ENCODE data around the gene TNFRSF11A. TPM values are rescaled to one million over a fixed set of nuclear protein-coding genes. Genes with fewer than 3 reads are reported as not detected.

Gene TNFRSF11A
- total RNA-seq, 1 donor from 2014 or later: 8.9 TPM

- Histone ChIP-seq H3K4me1 (ENCODE audit: control insufficient read depth in 3 of 3, insufficient read depth in 3 of 3, low read length in 3 of 3) (no peaks in the 10 kb centered on the region), H3K9me3 (ENCODE audit: control insufficient read depth in 3 of 3, low read length in 3 of 3) (no peaks in the 10 kb centered on the region), H3K36me3 (ENCODE audit: control insufficient read depth in 3 of 3, insufficient read depth in 3 of 3, low read length in 3 of 3) (no peaks in the 10 kb centered on the region), H3K27me3 (ENCODE audit: control insufficient read depth in 3 of 3, insufficient read depth in 3 of 3, low read length in 3 of 3) (no peaks in the 10 kb centered on the region), H3K4me3 (ENCODE audit: low read length in 3 of 3) (no peak overlapping the region), H3K9ac (ENCODE audit: low read depth in 1 of 3, low read length in 3 of 3) (no peak overlapping the region), H3K27ac (ENCODE audit: low read depth, low read length) (no peak overlapping the region)
Measured at GRCh38 chr18:62400916-62401315, 75.8 kb downstream of the TNFRSF11A start.

DNA sequence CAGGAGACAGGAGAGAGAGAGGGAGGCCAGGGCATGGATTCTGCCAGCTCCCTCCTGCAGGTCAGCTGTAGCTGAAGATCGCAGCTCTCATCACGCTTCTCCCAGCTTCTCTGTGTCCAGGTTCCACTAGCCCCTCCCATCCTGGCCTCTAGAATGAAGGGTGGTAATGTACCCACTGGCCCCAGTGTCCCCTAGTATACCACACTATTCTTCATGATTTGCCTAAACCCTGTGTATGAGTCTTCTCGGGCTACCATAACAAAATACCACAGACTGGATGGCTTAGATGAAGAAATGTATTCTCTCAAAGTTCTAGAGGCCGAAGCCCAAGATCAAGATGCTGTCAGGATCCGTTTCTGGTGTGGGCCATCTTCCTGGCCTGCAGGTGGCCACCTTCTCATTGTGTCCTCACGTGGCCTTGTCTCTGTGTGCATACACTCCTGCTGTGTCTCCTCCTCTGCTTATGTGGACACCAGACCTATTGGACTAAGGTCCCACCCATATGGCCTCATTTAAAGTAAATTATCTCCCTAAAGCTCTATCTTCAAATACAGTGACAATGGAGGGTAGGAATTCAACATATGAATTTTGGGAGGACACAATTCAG, 77.3 kb downstream of the TNFRSF11A start:
- Histone ChIP-seq H3K4me3 (ENCODE audit: low read length in 3 of 3) (no peak overlapping the region), H3K9me3 (ENCODE audit: control insufficient read depth in 3 of 3, low read length in 3 of 3) (no peaks in the 10 kb centered on the region), H3K36me3 (ENCODE audit: control insufficient read depth in 3 of 3, insufficient read depth in 3 of 3, low read length in 3 of 3) (no peaks in the 10 kb centered on the region), H3K27ac (ENCODE audit: low read depth, low read length) (no peak overlapping the region), H3K9ac (ENCODE audit: low read depth in 1 of 3, low read length in 3 of 3) (no peak overlapping the region), H3K4me1 (ENCODE audit: control insufficient read depth in 3 of 3, insufficient read depth in 3 of 3, low read length in 3 of 3) (no peaks in the 10 kb centered on the region), H3K27me3 (ENCODE audit: control insufficient read depth in 3 of 3, insufficient read depth in 3 of 3, low read length in 3 of 3) (no peaks in the 10 kb centered on the region)

DNA sequence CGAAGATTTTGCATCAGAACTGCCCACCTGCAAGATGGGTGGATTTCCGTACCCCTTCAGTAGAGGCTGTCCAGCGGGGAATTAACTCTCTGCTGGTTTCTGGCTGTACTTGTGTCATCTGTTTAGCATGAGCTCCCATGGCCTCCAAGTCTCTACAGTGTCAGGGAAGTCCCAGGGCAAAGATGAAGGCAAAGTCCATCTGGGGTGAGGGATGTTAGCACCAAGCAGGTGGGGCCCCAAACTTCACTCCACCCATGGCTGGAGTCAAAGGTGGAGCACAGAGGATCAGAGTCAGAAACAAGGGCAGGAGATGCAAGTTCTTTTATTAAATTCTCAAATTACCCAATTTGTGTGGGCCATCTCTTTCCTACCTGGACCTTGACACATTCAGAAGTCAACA, 78.0 kb downstream of the TNFRSF11A start:
- Histone ChIP-seq H3K27me3 (ENCODE audit: control insufficient read depth in 3 of 3, insufficient read depth in 3 of 3, low read length in 3 of 3) (no peaks in the 10 kb centered on the region), H3K27ac (ENCODE audit: low read depth, low read length) (no peak overlapping the region), H3K9ac (ENCODE audit: low read depth in 1 of 3, low read length in 3 of 3) (no peak overlapping the region), H3K36me3 (ENCODE audit: control insufficient read depth in 3 of 3, insufficient read depth in 3 of 3, low read length in 3 of 3) (no peaks in the 10 kb centered on the region), H3K4me1 (ENCODE audit: control insufficient read depth in 3 of 3, insufficient read depth in 3 of 3, low read length in 3 of 3) (no peaks in the 10 kb centered on the region), H3K4me3 (ENCODE audit: low read length in 3 of 3) (no peak overlapping the region), H3K9me3 (ENCODE audit: control insufficient read depth in 3 of 3, low read length in 3 of 3) (no peaks in the 10 kb centered on the region)

DNA sequence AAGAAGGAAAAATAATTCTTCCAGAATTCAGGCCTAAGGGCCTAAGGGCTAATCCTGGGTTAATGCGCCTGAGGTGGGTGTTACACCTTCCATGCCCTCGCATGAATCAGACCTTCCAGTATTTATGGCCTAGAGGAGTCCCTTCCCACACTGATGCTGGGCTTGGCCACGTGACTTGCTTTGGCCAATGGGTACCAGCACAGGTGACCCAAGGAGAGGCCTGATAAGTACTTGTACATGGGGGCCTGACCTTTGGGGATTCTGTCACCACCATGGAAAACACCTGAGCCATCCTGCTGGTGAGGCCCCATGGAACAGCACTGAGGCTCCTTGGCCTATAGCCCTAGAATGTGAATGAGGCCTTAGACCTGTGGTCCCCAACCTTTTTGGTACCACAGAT, 79.8 kb downstream of the TNFRSF11A start:
- Histone ChIP-seq H3K27ac (ENCODE audit: low read depth, low read length) (no peak overlapping the region), H3K4me3 (ENCODE audit: low read length in 3 of 3) (no peak overlapping the region), H3K36me3 (ENCODE audit: control insufficient read depth in 3 of 3, insufficient read depth in 3 of 3, low read length in 3 of 3) (no peaks in the 10 kb centered on the region), H3K4me1 (ENCODE audit: control insufficient read depth in 3 of 3, insufficient read depth in 3 of 3, low read length in 3 of 3) (no peaks in the 10 kb centered on the region), H3K9ac (ENCODE audit: low read depth in 1 of 3, low read length in 3 of 3) (no peak overlapping the region), H3K27me3 (ENCODE audit: control insufficient read depth in 3 of 3, insufficient read depth in 3 of 3, low read length in 3 of 3) (no peaks in the 10 kb centered on the region), H3K9me3 (ENCODE audit: control insufficient read depth in 3 of 3, low read length in 3 of 3) (no peaks in the 10 kb centered on the region)

- H3K27me3 ChIP-seq (ENCODE audit: control insufficient read depth in 3 of 3, insufficient read depth in 3 of 3, low read length in 3 of 3): no peaks in the 10 kb centered on the region
- H3K9me3 ChIP-seq (ENCODE audit: control insufficient read depth in 3 of 3, low read length in 3 of 3): no peaks in the 10 kb centered on the region
- H3K4me3 ChIP-seq (ENCODE audit: low read length in 3 of 3): no peak overlapping the region
- no peak overlapping the region for H3K27ac ChIP-seq (ENCODE audit: low read depth, low read length)
- H3K9ac ChIP-seq (ENCODE audit: low read depth in 1 of 3, low read length in 3 of 3): no peak overlapping the region
- H3K36me3 ChIP-seq (ENCODE audit: control insufficient read depth in 3 of 3, insufficient read depth in 3 of 3, low read length in 3 of 3): no peaks in the 10 kb centered on the region
- peaks cover 0 to 2% (median 0%) of the 10 kb centered on the region in 3 donors for H3K4me1 ChIP-seq (ENCODE audit: control insufficient read depth in 3 of 3, insufficient read depth in 3 of 3, low read length in 3 of 3)
Measured at GRCh38 chr18:62407660-62408059, 82.5 kb downstream of the TNFRSF11A start.

DNA sequence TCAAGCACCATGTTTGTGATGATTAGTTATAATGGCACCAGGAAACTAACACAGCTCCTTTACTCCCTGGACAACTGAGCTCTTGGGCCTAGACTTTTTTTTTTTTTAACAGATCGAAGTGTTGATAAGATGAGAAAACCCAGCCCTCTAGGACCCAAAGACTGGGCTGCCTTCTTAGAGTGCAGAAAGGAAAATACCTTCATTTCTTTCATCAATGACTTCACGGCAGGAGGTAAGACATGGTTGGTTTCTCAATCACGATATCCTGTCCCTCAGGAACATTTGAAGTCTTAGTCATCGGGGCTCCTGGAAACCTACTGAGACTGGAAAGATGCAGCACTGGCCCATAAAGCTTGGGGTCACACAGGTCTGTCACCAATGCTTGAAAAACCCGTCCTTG, 84.7 kb downstream of the TNFRSF11A start:
- Histone ChIP-seq H3K9ac (ENCODE audit: low read depth in 1 of 3, low read length in 3 of 3) (no peak overlapping the region), H3K27ac (ENCODE audit: low read depth, low read length) (no peak overlapping the region), H3K4me1 (ENCODE audit: control insufficient read depth in 3 of 3, insufficient read depth in 3 of 3, low read length in 3 of 3) (peaks cover 0 to 2% (median 0%) of the 10 kb centered on the region in 3 donors), H3K9me3 (ENCODE audit: control insufficient read depth in 3 of 3, low read length in 3 of 3) (no peaks in the 10 kb centered on the region), H3K27me3 (ENCODE audit: control insufficient read depth in 3 of 3, insufficient read depth in 3 of 3, low read length in 3 of 3) (no peaks in the 10 kb centered on the region), H3K36me3 (ENCODE audit: control insufficient read depth in 3 of 3, insufficient read depth in 3 of 3, low read length in 3 of 3) (no peaks in the 10 kb centered on the region), H3K4me3 (ENCODE audit: low read length in 3 of 3) (no peak overlapping the region)

DNA sequence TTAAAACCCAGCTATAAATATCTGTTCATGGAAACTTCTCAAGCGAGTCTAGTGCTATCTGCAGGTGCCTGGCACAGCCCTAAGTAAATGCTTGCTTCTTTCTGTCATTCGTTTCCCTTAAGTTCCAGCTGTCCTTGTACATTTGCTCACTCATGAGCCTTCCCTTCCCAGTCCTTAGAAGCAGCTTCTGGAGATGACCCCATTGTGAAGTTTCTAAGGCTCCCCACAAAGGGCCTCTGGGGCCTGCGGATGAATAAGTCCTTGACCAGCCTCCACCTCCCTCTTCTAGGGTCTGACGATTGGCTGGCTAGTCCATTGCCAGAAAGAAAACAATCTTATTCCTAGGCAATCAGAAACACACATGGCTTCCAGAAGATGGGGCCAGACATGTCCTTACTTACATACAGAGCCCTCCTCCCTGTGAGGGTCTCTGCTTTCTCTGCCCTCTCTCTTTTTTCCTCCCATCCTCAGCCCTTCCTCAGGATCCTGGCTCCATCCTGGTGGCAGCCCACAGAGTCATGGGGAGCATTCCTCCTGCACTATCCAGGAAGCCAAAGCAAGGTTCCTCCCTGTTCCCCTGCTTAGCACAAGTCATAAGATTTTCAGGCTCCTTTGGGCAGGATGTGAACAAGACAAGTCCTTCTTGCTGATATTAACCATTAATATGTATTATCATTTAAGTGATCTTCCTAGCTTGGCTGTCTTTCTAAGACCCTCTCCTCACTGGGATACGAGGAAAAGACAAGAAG, 87.3 kb downstream of the TNFRSF11A start:
- no peak overlapping the region for H3K9ac ChIP-seq (ENCODE audit: low read depth in 1 of 3, low read length in 3 of 3)
- no peak overlapping the region for H3K4me3 ChIP-seq (ENCODE audit: low read length in 3 of 3)
- H3K27ac ChIP-seq (ENCODE audit: low read depth, low read length): no peak overlapping the region
- H3K27me3 ChIP-seq (ENCODE audit: control insufficient read depth in 3 of 3, insufficient read depth in 3 of 3, low read length in 3 of 3): no peaks in the 10 kb centered on the region
- H3K9me3 ChIP-seq (ENCODE audit: control insufficient read depth in 3 of 3, low read length in 3 of 3): no peaks in the 10 kb centered on the region
- H3K36me3 ChIP-seq (ENCODE audit: control insufficient read depth in 3 of 3, insufficient read depth in 3 of 3, low read length in 3 of 3): no peaks in the 10 kb centered on the region
- H3K4me1 ChIP-seq (ENCODE audit: control insufficient read depth in 3 of 3, insufficient read depth in 3 of 3, low read length in 3 of 3): peaks cover 0 to 2% (median 0%) of the 10 kb centered on the region in 3 donors

DNA sequence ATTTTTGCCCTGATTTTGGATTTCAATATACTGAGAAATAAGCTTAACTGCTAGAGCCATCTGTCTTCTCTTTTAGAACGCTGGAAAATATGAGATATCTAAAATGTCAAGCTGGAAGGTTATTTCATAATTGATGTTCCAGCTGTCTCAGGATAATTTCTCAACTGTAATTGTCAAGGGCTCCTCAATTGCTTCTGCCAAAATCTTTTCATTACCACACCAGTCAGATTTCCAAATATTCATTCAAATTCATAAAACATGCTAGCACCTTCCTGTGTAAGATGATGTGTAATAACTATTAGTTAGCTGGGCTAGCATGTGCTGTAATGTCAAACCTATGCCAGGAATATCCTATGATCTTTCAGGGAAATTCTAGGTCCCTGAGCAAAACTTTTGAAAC, 88.1 kb downstream of the TNFRSF11A start:
- Histone ChIP-seq H3K27me3 (ENCODE audit: control insufficient read depth in 3 of 3, insufficient read depth in 3 of 3, low read length in 3 of 3) (no peaks in the 10 kb centered on the region), H3K36me3 (ENCODE audit: control insufficient read depth in 3 of 3, insufficient read depth in 3 of 3, low read length in 3 of 3) (no peaks in the 10 kb centered on the region), H3K4me1 (ENCODE audit: control insufficient read depth in 3 of 3, insufficient read depth in 3 of 3, low read length in 3 of 3) (peaks cover 0 to 2% (median 0%) of the 10 kb centered on the region in 3 donors), H3K4me3 (ENCODE audit: low read length in 3 of 3) (no peak overlapping the region), H3K27ac (ENCODE audit: low read depth, low read length) (no peak overlapping the region), H3K9ac (ENCODE audit: low read depth in 1 of 3, low read length in 3 of 3) (no peak overlapping the region), H3K9me3 (ENCODE audit: control insufficient read depth in 3 of 3, low read length in 3 of 3) (no peaks in the 10 kb centered on the region)

GRCh38 chr18:62418258-62418657, 93.1 kb downstream of the TNFRSF11A start:
- no peaks in the 10 kb centered on the region for H3K36me3 ChIP-seq (ENCODE audit: control insufficient read depth in 3 of 3, insufficient read depth in 3 of 3, low read length in 3 of 3)
- no peaks in the 10 kb centered on the region for H3K9me3 ChIP-seq (ENCODE audit: control insufficient read depth in 3 of 3, low read length in 3 of 3)

DNA sequence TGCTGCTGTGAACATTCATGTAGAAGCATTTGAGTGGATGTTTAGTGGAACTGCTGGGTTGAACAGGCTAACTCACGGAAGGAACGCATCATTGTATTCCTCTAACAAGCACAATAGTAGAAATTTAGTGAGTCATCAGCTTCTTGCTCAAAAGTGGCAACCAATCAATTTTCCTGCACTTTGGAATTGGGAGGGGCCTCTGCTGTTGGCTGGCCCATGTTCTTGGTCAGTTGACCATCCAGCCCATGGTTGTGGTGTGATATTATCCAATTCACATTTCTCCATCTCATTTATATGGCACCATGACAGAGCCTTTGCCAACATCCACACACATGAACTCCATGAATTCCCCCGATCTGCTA, 95.0 kb downstream of the TNFRSF11A start:
- Histone ChIP-seq H3K4me1 (ENCODE audit: control insufficient read depth in 3 of 3, insufficient read depth in 3 of 3, low read length in 3 of 3) (peaks cover 6 to 13% (median 13%) of the 10 kb centered on the region in 3 donors), H3K9me3 (ENCODE audit: control insufficient read depth in 3 of 3, low read length in 3 of 3) (no peaks in the 10 kb centered on the region), H3K36me3 (ENCODE audit: control insufficient read depth in 3 of 3, insufficient read depth in 3 of 3, low read length in 3 of 3) (no peaks in the 10 kb centered on the region), H3K27ac (ENCODE audit: low read depth, low read length) (peak overlapping the region; percentile 54), H3K9ac (ENCODE audit: low read depth in 1 of 3, low read length in 3 of 3) (no peak overlapping the region), H3K4me3 (ENCODE audit: low read length in 3 of 3) (no peak overlapping the region), H3K27me3 (ENCODE audit: control insufficient read depth in 3 of 3, insufficient read depth in 3 of 3, low read length in 3 of 3) (no peaks in the 10 kb centered on the region)

More at GRCh38 chr18:62418258-62418657, 93.1 kb downstream of the TNFRSF11A start:
- H3K9ac ChIP-seq (ENCODE audit: low read depth in 1 of 3, low read length in 3 of 3): no peak overlapping the region
- H3K4me1 ChIP-seq (ENCODE audit: control insufficient read depth in 3 of 3, insufficient read depth in 3 of 3, low read length in 3 of 3): no peaks in the 10 kb centered on the region
- no peak overlapping the region for H3K27ac ChIP-seq (ENCODE audit: low read depth, low read length)
- H3K4me3 ChIP-seq (ENCODE audit: low read length in 3 of 3): no peak overlapping the region
- H3K27me3 ChIP-seq (ENCODE audit: control insufficient read depth in 3 of 3, insufficient read depth in 3 of 3, low read length in 3 of 3): no peaks in the 10 kb centered on the region

Data from skeletal muscle tissue (tissue), 4 donors.